Ishikawa (cell line): ENCODE measurements around the gene NHSL2.

Source experiments
- CEBPB ChIP-seq: IDR thresholded peaks from 2 replicates; pipeline ENCODE4 v1.6.1; 2012
- CREB1 ChIP-seq: IDR thresholded peaks from 2 replicates; pipeline ENCODE4 v1.6.1; 2012; ENCODE audit warnings: low read depth
- EGR1 ChIP-seq: IDR thresholded peaks from 2 replicates; pipeline ENCODE4 v1.6.1; 2012
- EP300 ChIP-seq: IDR thresholded peaks from 2 replicates; pipeline ENCODE4 v1.6.1; 2012; ENCODE audit warnings: borderline replicate concordance
- FOXM1 ChIP-seq: IDR thresholded peaks from 2 replicates; pipeline ENCODE4 v1.6.1; 2012; ENCODE audit warnings: low read depth, borderline replicate concordance
- NFIC ChIP-seq: IDR thresholded peaks from 2 replicates; pipeline ENCODE4 v1.6.1; 2012
- RAD21 ChIP-seq: IDR thresholded peaks from 2 replicates; pipeline ENCODE4 v1.6.1; 2012; ENCODE audit warnings: low read depth
- TAF1 ChIP-seq: IDR thresholded peaks from 2 replicates; pipeline ENCODE4 v1.6.1; 2012; ENCODE audit warnings: low read depth, mild to moderate bottlenecking
- TCF12 ChIP-seq: IDR thresholded peaks from 2 replicates; pipeline ENCODE4 v1.6.1; 2012; ENCODE audit warnings: low read depth
- TEAD4 ChIP-seq: IDR thresholded peaks from 2 replicates; pipeline ENCODE4 v1.6.1; 2012
- YY1 ChIP-seq: IDR thresholded peaks from 2 replicates; pipeline ENCODE4 v1.6.1; 2012; ENCODE audit warnings: low read depth
- ZBTB7A ChIP-seq: IDR thresholded peaks from 2 replicates; pipeline ENCODE4 v1.6.1; 2012; ENCODE audit warnings: low read depth
- TF ChIP-seq, protein P1 (sequence below): IDR thresholded peaks from 2 replicates; pipeline ENCODE4 v1.6.1; 2012
- TF ChIP-seq, protein P2 (sequence below): IDR thresholded peaks from 2 replicates; pipeline ENCODE4 v1.6.1; 2012; ENCODE audit warnings: low read depth, mild to moderate bottlenecking
- TF ChIP-seq, protein P3 (sequence below): IDR thresholded peaks from 2 replicates; pipeline ENCODE4 v1.6.1; 2012

Gene NHSL2

DNA sequence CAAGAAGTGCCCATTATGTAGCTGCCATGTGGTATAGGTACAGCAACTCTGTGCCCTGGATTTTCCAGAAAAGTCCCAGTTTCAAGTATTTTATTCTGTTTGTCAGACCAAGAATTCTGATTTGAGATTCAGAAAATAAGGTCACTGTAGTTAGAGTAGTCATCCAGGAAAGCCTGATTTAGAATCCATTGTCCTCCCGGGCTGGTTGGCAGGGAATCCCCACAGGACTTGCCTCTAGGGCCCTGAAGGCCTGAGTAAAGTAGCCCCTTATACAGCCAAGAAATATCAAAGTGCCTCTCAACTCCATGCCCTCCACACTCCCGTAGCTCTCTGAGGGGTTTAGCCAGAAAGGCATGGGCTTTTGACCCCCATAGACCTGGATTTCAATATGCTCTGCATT is 184.7 kb downstream of the NHSL2 start:
- TF ChIP-seq TAF1 (no peak), ZBTB7A (no peak)

DNA sequence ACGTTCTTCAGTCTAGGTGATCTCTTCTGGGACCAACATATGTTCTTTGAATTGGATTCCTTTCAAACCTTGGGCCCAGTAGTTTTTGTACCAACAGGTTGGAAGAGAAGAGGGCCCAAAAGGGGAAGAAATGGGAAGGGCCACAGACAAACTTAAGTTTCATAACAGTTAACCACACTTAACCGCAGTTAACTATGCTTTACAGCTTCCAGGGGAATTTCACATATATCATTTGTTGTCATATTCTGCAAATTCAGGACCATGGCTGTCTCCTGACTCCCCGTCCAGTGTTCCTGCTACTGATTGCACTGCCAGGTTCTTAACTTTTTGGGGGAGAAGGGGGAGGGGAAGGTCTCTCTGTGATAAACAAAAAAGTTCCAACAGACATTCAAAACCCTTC is 186.5 kb downstream of the NHSL2 start:
- TF ChIP-seq, protein P1, sequence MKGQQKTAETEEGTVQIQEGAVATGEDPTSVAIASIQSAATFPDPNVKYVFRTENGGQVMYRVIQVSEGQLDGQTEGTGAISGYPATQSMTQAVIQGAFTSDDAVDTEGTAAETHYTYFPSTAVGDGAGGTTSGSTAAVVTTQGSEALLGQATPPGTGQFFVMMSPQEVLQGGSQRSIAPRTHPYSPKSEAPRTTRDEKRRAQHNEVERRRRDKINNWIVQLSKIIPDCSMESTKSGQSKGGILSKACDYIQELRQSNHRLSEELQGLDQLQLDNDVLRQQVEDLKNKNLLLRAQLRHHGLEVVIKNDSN = no peak
- no peak for TF ChIP-seq TAF1

DNA sequence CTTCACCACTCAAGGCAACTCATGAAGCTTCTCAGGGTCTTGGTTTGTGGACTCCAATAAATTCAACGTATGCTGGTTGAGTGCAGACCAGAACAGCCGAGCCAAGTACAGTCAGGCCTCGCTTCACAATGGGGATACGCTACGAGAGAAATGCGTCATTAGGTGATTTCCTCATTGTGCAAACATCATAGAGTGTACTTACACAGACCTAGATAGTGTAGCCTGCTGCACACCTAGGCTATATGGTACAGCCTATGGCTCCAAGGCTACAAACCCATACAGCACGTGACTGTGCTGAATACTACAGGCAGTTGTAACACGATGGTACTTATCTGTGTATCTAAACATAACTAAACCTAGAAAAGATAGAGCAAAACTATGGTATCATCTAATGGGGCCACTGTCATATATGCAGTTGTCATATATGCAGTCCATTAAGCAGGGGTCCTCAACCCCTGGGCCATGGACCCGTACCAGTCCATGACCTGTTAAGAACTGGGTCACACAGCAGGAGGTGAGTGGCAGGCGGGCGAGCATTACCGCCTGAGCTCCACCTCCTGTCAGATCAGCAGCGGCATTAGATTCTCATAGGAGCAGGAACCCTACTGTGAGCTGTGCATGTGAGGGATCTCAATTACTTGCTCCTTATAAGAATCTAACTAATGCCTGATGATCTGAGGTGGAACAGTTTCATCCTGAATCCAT is 189.6 kb downstream of the NHSL2 start:
- TF ChIP-seq TEAD4 = no peak
- TF ChIP-seq CEBPB = no peak

DNA sequence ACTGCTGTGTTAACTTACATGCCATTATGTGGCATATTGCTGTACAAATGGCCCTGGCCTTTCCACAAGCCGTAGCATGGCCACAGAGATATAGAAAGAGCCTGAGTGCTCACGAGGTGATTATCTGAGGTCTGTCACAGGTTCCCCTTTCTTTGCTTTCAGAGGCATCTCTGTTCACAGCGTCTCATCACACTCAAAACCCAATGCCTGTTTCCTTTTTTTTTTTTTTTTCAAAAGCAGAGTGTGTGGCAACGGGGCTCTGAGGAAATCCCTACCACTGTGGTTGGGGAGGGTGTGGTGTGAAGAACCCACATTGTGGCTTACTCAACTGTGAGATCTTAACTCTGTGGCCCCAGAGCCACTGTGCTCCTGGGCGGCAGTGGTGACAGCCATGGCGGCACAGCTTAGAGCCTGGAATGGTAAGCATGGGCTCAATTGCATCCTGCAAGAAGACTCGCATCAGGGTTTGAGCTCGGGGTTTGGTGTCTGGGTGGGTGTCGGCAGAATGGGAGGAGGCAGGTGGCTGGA is 190.2 kb downstream of the NHSL2 start:
- TF ChIP-seq, protein P2, sequence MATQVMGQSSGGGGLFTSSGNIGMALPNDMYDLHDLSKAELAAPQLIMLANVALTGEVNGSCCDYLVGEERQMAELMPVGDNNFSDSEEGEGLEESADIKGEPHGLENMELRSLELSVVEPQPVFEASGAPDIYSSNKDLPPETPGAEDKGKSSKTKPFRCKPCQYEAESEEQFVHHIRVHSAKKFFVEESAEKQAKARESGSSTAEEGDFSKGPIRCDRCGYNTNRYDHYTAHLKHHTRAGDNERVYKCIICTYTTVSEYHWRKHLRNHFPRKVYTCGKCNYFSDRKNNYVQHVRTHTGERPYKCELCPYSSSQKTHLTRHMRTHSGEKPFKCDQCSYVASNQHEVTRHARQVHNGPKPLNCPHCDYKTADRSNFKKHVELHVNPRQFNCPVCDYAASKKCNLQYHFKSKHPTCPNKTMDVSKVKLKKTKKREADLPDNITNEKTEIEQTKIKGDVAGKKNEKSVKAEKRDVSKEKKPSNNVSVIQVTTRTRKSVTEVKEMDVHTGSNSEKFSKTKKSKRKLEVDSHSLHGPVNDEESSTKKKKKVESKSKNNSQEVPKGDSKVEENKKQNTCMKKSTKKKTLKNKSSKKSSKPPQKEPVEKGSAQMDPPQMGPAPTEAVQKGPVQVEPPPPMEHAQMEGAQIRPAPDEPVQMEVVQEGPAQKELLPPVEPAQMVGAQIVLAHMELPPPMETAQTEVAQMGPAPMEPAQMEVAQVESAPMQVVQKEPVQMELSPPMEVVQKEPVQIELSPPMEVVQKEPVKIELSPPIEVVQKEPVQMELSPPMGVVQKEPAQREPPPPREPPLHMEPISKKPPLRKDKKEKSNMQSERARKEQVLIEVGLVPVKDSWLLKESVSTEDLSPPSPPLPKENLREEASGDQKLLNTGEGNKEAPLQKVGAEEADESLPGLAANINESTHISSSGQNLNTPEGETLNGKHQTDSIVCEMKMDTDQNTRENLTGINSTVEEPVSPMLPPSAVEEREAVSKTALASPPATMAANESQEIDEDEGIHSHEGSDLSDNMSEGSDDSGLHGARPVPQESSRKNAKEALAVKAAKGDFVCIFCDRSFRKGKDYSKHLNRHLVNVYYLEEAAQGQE = no peak
- TF ChIP-seq CREB1 (no peak), EGR1 (no peak), TEAD4 (no peak), YY1 (no peak), FOXM1 (no peak), NFIC (no peak), EP300 (no peak)

DNA sequence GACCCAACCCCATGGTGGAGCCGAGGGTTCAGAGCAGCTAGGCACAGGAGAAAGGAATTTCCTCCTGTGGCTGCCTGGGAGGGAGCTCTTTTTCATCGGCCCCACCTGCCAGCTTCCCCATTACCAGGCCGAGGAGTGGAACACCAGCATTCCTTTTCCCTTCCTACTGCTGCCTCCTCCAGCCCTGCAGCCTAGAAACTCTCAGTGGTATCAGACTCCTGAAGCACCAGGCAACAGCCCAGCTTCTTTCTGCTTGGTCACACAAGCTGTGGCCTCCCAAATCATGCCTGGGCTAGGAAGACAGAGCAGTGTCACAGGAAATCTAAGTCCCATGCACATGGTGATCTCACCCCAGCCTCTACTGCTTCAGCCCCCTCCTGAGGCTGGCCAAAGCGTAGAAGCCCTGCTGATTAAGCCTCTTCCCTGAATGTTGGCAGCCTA is 191.0 kb downstream of the NHSL2 start:
- no peak for TF ChIP-seq CREB1
- no peak for TF ChIP-seq EP300
- TF ChIP-seq FOXM1 = no peak
- no peak for TF ChIP-seq ZBTB7A
- no peak for TF ChIP-seq RAD21
- TF ChIP-seq EGR1 = no peak
- no peak for TF ChIP-seq TEAD4
- no peak for TF ChIP-seq TAF1
- TF ChIP-seq CEBPB = no peak

DNA sequence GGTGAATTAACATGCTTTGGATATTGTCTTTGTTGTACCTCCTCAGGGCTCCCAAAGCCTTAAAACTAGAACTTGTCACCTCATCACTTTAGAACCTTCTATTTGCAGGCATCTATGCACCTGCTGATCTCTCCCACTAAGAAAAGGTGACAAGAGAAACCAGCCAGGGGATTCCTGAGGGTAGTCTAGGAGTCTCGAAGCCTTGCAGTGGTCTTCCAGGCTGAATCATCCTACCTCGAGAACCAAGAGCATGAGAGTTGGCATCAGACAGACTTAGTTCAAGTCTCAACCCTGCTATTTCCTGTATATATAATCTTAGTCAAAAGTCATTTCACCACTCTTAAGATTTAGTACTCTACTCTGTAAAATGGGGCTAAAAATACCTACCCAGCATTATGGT is 191.5 kb downstream of the NHSL2 start:
- TF ChIP-seq ZBTB7A (no peak), TEAD4 (no peak), NFIC (no peak), CREB1 (no peak)
- TF ChIP-seq, protein P1 = no peak
- TF ChIP-seq, protein P3, sequence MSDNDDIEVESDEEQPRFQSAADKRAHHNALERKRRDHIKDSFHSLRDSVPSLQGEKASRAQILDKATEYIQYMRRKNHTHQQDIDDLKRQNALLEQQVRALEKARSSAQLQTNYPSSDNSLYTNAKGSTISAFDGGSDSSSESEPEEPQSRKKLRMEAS = no peak
- TF ChIP-seq, protein P2 = no peak

DNA sequence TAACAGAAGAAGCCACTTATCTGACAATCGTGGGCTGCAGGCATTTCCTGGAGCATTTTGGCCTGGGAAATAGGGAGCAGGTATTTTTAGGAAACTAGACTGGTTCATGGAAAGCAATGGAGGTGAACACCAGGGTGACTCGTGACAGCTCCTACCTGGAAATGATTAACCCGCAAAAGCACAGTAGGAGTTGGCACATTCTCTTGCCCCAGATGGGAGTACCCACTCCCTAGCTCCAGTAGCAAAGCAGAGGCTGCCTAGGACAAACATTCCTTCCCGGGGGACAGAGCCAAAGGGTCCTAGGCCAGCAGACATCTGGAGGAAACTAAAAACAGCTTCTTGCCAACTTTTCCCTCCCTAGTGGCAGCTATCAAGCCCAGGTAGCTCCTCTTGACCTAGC is 192.1 kb downstream of the NHSL2 start:
- TF ChIP-seq EP300 (no peak), EGR1 (no peak), TEAD4 (no peak), YY1 (no peak), FOXM1 (no peak), RAD21 (no peak), CEBPB (no peak), TAF1 (no peak), ZBTB7A (no peak), TCF12 (no peak), NFIC (no peak), CREB1 (no peak)
- TF ChIP-seq, protein P1 = no peak
- TF ChIP-seq, protein P2 = no peak
- TF ChIP-seq, protein P3 = no peak
